Superior temporal gyrus (tissue), 1 donor: ENCODE results near the gene TOMT.

Experiments used
- DNase-seq: peaks from one replicate; pipeline ENCODE4 v3.0.0-alpha.2; 2016; ENCODE audit errors: extremely low spot score

Gene TOMT, protein sequence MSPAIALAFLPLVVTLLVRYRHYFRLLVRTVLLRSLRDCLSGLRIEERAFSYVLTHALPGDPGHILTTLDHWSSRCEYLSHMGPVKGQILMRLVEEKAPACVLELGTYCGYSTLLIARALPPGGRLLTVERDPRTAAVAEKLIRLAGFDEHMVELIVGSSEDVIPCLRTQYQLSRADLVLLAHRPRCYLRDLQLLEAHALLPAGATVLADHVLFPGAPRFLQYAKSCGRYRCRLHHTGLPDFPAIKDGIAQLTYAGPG

DNA sequence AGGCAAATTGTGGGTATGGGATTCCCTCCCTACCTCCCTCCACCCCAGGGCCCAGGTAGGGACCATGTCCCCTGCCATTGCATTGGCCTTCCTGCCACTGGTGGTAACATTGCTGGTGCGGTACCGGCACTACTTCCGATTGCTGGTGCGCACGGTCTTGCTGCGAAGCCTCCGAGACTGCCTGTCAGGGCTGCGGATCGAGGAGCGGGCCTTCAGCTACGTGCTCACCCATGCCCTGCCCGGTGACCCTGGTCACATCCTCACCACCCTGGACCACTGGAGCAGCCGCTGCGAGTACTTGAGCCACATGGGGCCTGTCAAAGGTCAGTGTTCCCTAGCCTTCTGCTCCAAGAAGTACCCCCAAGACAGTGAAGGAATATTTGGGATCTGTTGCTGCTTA lies at the start of gene TOMT:
Gene TOMT (plus strand): TSS at position 37 of the 400 bp plus-strand sequence. CDS start 28 bp downstream, at position 65.
- DNase-seq = no peak

GRCh38 chr11:72058416-72059034 lies 47.2 kb upstream of the TOMT start:
- no peak for DNase-seq

- no peak for DNase-seq
Measured at GRCh38 chr11:72061739-72062396, 43.9 kb upstream of the TOMT start.

DNA sequence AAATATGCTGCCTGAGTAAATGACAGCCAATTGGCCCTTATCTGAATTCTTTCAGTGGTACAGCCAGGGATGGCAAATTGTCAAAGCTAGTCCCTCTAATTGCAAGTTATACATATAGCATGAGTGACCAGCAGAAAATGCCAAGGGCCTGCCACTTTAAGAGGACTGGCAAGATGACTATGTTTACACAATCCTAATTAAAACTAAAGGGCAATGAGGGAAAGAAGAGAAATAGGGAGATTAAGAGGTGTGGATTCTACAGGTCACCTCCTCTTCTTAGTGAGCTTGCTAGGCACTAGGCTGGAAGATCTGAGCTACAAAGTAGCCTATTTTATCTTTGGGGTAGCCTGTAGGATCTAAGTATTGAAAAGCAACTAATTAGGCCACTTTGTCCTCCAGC lies 38.9 kb upstream of the TOMT start:
- DNase-seq = no peak

DNA sequence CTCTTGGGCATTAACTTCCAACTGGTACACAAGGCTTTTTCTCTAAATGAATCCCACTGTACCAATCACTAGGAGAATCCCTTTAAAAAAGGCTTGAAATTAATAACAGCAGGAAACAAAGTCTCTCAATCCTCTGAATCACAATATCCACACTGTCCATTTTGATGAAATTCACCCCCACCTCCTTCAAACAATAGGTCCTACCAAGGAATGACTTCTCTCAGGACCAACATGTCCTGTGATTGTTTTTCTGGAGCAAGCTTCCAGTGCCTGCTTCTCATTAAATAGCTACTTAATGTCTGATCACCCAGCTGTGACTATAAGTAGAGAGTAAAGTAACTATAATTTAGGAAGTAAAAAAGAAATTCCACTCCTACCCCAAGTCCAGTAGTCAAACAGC lies 38.5 kb upstream of the TOMT start:
- DNase-seq = no peak

- DNase-seq = no peak
Measured at GRCh38 chr11:72067676-72068075, 38.0 kb upstream of the TOMT start.

DNA sequence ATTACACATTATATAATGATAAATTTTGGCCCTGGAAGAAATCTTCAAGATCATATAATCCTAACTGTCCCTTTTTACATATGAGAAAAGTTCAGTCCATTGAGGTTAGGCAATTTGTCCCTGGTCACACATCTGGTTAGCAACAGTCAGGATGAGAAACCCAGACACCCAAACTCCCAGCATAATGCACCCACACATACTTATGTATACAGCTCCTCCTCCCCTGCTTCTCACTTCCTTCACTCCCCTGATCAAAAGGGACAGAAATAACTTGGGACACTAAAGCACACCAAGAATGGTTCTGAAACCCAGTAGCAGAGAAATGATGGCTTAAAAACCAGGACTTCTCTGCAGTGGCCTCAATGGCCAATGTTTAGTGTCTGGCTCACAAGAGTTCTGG lies 36.5 kb upstream of the TOMT start:
- peak; percentile 47 for DNase-seq

GRCh38 chr11:72069787-72070251 lies 35.9 kb upstream of the TOMT start:
- DNase-seq = no peak

DNA sequence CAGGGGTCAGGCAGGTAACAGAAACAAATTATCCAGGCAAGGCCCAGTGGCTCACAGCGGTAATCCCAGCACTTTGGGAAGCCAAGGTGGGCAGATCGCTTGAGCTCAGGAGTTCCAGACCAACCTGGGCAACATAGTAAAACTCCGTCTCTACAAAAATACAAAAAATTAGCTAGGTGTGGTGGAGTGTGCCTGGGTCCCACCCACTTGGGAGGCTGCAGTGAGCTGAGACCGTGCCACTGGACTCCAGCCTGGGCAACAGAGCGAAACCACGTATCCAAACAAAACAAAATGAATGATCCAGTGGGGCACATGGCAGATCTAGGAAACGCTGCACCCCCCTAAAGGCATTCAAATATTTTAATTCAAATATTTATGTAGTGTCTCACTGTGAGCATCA lies 35.2 kb upstream of the TOMT start:
- DNase-seq = no peak

DNA sequence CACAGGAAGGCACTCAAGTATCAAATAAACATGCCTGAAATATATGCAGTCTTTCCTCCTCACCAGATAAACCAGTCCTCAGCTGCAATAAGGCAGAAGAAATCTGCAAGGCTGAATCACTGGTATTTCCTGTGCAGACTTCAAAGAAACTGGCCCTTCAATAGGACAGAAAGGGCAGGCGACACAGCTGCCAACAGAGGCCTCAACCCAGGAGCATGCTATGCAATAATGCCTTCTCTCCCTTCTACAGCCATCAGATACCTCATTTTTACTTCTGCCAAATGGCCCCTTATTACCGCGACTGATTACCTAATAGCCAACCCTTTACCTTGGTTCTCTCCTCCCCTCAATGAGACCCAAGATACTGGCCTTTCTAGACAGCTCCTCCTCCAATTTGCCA lies 33.4 kb upstream of the TOMT start:
- DNase-seq = no peak

GRCh38 chr11:72075109-72075508 lies 30.6 kb upstream of the TOMT start:
- DNase-seq = no peak

- no peak for DNase-seq
Measured at GRCh38 chr11:72075756-72076155, 30.0 kb upstream of the TOMT start.

DNA sequence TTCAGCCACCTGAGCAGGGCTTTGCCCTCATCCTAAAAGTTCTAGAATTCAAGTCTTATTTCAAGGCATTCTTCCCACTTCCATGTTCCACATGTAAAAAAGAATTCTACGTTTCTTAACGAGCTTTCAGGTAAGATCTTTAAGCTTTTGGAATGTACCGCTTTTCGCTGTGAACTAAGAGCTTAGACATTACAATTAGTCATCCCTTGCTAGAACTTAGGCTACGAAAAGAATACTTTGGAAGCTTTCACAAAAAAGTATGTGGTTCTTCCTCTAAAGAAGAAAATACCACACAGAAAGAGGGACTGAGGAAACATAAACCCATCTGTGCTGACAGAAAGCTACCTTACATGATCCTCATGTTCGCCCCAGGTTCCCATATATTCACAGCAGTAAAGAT lies 27.2 kb upstream of the TOMT start:
- DNase-seq = no peak

- DNase-seq = no peak
Measured at GRCh38 chr11:72079819-72080325, 25.9 kb upstream of the TOMT start.

GRCh38 chr11:72080326-72081183 lies 25.2 kb upstream of the TOMT start, which contains the start of the genes LRRC51 and NUMA1:
TSS of gene LRRC51 (plus strand) at chr11:72080850. CDS start at chr11:72089084, 8,234 bp downstream.
TSS of gene NUMA1 (minus strand) at chr11:72080542. CDS start at chr11:72035943, 44,599 bp downstream.
- DNase-seq = peak; percentile 100

- DNase-seq = no peak
Measured at GRCh38 chr11:72081184-72081644, 24.5 kb upstream of the TOMT start.

- no peak for DNase-seq
Measured at GRCh38 chr11:72081821-72082453, 23.8 kb upstream of the TOMT start.

DNA sequence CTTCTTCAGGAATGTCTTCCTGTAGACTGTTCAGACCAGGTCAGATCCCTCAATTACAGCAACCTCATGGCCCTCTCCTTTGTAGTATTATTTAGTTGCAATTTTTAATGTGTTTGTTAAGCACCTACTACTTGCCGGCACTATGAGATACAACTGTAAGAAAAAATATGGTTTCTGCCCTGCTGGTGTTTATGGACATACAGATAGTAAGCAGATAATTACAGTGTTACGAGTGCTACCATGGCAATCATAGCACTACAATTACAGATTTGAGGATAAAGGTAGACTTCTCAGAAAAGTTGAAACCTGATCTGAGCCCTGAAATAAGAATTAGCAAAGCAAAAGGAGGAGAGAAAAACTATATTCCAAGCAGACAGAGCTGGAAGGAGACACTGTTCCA lies 22.3 kb upstream of the TOMT start:
- DNase-seq = no peak

- no peak for DNase-seq
Measured at GRCh38 chr11:72084076-72084475, 21.6 kb upstream of the TOMT start.

GRCh38 chr11:72084965-72085364 lies 20.8 kb upstream of the TOMT start:
- no peak for DNase-seq
